IgD-negative memory B cell (primary cell): ENCODE measurements around the gene POU3F2. TPM values are rescaled to one million over a fixed set of nuclear protein-coding genes. Genes with fewer than 3 reads are reported as not detected.

ENCODE experiments used
- polyA plus RNA-seq: library from polyadenylated mRNA; unstranded; fragments of 300-500 nt; fragmentation: Illumina TruSeq; gene quantifications from one replicate; pipeline ENCODE4 v1.2.3, GENCODE V29; 2021

POU3F2 gene
- polyA plus RNA-seq, 1 donor from 2014 or later: not detected

Other genes starting within 250 kb of the POU3F2 start
- gene FBXL4, start 113.4 kb downstream of the POU3F2 start, polyA plus RNA-seq: 9.7 TPM